ENCODE data around the gene ATP2C2.

DNA sequence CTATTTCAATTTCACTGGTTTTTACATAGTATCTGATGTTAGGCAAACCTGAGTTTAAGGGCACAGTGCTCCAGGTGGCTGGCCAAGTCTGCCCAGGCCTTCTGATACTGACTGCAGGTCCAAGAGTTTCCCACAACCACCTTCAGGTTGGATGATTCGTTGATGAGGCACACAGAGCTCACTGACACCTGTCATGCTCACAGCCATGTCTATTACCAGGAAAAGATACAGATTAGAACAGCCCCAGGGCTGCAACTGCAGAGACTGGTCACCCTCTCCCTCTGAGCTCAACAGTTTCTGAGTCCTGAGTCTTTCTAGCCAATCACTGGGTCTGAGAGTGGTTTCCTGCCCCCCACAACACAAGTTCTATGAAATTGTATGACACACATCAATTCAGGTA is 98.9 kb downstream of the ATP2C2 start:
- no peak for TF ChIP-seq EZH2 (IDR thresholded peaks at IDR 0.05)
- TF ChIP-seq, protein P1, sequence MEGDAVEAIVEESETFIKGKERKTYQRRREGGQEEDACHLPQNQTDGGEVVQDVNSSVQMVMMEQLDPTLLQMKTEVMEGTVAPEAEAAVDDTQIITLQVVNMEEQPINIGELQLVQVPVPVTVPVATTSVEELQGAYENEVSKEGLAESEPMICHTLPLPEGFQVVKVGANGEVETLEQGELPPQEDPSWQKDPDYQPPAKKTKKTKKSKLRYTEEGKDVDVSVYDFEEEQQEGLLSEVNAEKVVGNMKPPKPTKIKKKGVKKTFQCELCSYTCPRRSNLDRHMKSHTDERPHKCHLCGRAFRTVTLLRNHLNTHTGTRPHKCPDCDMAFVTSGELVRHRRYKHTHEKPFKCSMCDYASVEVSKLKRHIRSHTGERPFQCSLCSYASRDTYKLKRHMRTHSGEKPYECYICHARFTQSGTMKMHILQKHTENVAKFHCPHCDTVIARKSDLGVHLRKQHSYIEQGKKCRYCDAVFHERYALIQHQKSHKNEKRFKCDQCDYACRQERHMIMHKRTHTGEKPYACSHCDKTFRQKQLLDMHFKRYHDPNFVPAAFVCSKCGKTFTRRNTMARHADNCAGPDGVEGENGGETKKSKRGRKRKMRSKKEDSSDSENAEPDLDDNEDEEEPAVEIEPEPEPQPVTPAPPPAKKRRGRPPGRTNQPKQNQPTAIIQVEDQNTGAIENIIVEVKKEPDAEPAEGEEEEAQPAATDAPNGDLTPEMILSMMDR (IDR thresholded peaks at IDR 0.05) = no peak

All from neural progenitor cell (in vitro differentiated cells).